Skeletal muscle cell (primary cell): ENCODE measurements around the gene MRPL40.

ENCODE experiments used
- DNase-seq: peaks from one replicate; pipeline ENCODE4 v3.0.0-alpha.2; 2010; ENCODE audit warnings: low read depth
- H3K4me3 ChIP-seq: 2 replicates; pipeline ENCODE4 v1.5.1; 2011; ENCODE audit warnings: low read depth, mild to moderate bottlenecking, control low read depth, low read length, moderate library complexity

The MRPL40 gene

DNA sequence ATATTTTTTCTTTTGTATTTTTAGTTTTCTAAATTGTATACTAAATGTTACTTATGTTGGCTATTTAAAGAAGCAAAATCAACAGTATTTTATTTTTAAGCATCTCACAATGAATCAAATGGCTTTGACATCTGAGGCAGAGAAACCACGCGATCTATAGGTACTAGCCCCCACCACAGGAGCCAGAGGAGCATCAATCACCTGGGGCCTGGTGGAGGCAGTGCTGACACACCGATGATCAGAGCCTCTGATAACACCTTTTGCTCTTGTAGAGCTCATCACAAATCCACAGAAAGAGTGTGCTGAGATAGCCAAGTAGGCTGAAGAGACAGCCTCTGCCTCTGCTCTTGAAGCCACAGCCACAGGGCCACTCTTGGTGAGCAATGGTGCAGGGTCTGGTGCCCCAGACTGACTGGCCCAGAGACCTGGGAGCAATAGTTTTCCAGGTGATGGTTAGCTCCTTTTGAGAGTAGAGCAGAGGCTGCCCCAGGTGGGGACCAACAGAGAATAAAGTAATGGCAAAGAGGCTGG, 26.0 kb upstream of the MRPL40 start:
- DNase-seq, result no peak
- H3K4me3 ChIP-seq, result no peak overlapping the region

DNA sequence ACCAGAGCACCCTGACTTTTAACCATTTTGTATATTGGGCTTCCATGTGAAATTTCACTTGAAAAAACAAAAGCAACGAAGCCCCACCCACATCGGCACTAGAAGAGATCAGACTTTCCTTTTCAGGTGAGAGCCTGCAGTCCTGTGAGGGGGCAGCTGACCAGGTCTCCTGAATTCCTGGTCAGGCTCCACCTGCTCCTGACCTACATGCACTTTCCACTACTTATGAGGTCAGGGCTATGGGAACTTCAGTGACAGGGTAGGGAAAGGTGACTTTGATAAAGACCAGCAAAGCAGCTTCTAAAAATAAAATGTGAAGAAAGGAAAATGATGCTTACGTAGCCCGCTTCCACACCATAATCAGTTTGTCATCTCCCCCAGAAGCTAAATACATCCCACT, 25.5 kb upstream of the MRPL40 start:
- H3K4me3 ChIP-seq, result no peak overlapping the region
- no peak for DNase-seq

DNA sequence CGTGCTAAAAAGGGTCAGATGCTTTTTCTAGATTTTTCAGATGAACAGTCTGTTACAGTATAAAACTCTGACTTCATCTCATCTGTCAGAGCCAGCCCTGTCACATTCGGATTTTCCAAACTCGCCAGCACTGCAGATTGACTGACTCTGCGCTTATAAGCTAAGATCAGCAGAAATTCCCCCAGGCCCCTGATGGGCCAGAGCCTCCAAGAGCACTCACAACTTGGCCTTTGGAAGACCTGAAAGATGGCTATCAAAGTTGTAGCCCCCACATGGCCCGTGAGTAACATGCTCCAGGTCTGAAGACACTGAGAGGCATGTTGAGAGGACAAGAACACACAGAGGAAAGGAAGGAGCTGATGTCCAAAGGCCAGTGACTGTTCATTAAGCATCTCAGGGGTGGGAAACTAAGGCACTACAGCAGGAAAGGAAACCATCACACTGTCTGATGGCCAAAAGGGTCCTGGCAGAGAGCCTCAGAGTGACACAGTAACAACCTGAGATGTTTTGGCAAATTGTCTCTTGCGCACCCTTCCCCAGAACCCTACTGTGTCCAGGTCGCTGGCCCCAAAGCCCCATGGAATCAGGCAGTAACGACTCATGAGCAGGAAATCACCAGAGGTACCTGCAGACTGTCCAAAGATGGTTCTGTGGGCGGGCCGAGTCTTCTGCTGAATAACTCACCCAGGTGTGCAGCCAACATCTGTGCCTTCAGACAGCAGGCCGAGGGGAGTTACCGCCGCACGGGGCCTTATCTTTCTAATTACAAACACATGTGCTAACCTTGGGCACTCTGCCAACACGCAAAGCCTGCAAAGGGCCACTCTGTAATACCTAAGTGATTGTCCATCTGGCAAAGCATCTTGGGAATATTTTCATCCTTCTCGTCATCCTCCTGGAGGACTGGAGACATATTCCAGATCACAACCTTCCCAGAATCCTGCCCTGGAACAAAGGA, 24.4 kb upstream of the MRPL40 start:
- no peak for DNase-seq
- no peak overlapping the region for H3K4me3 ChIP-seq

DNA sequence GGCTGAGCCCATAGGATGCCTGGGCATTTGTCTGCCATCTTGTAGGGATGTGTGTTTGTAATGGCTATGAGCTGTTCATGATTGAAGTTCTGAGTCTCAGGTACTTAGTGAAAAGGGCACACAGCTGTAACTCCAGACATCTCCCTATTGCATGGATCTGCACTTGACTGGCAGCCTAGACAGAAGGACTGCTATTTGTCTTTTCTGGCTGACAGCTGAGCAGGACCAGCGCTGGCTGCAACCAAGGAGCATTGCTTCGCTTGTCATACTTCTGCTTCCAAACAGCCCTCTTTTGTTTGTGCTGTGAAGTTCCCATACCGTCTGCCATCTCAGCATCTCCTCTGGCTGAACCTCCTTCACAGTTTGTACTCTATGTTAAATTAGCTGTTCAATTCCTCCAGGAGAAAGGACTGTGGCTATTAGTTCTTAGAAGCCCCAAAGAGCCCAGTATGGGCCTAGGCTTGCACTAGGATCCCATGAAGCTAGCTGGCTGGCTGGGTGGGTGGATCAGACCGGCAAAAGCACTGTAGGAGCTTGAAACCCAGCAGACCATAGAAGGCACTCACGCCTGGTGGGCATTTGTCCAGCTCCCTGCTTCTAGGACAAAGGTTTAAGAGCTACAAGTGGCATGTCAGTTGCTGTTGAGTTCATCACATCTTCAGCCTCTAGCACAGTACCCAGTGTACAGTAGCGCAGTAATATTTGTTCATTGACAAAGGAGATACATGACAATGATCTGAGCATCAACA, 21.2 kb upstream of the MRPL40 start:
- no peak overlapping the region for H3K4me3 ChIP-seq
- no peak for DNase-seq

DNA sequence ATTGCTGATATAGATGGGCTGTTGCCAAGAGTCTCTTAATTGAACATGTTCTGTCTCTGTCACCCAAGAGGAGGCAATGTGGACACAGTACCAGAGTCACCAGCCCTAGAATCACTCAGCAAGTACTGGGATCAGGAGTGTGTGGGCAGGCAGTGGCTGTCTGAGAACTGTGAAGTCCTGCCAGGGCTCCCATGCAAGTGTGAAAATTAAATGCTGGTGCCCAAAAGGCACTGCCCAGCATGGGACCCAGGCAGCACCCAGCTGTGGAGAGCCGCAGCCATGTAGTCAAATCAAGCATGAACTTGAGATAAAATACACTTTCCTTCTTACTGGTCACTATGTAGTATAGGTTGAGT, 20.7 kb upstream of the MRPL40 start:
- H3K4me3 ChIP-seq, result no peak overlapping the region
- no peak for DNase-seq

DNA sequence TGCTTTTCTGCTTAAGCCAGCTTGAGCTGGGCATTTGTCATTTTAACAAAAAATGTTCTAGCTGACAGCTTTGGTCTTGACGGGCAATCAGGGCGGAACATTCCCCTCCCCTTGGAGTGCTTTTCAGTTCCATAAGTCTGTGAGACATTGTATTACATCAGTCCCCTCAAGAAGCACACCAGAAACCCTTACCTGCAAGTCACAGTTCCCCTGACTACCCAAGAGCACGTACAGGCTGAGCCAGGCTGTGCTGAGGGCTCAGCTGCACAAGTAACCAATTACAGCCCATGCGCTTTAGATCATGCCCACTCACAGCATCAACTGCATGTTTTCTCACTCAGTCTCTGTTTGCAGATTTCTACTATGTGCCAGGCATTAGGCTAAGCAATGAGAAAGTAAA, 19.9 kb upstream of the MRPL40 start:
- no peak overlapping the region for H3K4me3 ChIP-seq
- no peak for DNase-seq

DNA sequence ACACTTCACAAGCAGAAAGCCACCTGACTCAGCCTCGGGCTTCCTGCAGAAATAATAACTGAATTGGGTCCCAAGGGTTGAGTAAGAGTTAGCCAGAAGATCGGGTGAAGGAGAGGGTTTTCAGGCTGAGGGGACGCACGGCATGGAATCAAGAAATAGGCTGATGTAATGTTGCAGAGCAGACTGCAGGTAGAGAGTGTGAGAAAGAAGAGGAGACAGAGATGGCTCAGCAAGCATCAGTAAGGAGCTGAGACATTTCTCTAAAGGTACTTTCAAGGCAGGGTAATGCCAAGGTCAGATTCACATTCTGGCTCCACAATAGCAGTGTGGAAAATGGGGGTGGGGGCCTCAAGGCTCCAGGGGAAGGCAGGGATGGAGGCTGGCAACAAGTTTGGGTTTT, 19.4 kb upstream of the MRPL40 start:
- H3K4me3 ChIP-seq, result no peak overlapping the region
- DNase-seq, result no peak

DNA sequence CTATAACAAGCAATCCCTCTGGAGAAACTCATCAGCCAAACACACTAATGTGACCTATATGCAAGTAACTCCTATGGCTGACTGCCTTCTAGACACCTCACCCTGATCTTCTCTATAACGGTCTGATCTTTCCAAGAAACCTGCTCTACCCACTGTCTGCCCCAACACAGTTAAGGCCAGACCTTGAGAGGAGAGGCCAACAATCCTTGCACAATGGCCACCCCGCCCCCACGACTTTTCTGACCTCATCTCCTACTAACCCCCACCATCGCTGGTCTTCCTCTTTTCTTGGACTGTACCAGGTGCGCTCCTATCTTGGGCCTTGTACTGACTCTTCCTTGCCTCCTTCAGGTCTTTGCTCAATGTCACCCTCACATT, 13.3 kb upstream of the MRPL40 start:
- H3K4me3 ChIP-seq, result no peak overlapping the region
- DNase-seq, result no peak

DNA sequence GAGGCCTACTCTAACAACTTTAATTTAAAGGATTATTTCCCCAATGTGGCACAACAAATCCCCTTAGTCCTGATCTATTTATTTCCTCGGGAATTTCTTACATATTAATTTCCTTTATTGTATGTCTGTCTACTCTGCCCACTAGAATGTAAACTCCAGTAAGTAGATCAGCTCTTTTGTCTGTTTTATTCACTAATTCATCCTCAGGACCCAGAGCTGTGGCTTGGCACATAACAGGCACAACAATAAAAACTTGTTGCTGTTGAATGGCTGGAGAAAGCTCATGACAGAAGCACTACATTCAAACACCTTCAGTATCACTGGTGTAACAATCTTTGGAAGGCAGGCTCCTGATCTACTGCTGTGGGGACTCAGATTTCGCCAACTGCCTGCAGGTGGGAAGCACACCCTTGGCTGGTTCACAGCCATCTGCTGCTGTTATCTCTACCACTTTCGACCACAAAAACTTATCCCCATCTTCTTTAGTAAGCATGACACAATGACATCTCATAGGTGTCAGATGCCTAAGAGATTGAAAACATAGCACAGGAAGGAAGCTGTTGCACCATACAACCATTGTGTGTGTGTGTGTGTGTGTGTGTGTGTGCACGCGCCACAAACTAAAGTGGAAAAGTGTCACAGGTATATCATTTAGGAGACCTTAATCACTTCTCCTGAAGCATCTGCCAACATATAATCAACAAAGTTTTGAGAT, 12.7 kb upstream of the MRPL40 start:
- no peak overlapping the region for H3K4me3 ChIP-seq
- no peak for DNase-seq

DNA sequence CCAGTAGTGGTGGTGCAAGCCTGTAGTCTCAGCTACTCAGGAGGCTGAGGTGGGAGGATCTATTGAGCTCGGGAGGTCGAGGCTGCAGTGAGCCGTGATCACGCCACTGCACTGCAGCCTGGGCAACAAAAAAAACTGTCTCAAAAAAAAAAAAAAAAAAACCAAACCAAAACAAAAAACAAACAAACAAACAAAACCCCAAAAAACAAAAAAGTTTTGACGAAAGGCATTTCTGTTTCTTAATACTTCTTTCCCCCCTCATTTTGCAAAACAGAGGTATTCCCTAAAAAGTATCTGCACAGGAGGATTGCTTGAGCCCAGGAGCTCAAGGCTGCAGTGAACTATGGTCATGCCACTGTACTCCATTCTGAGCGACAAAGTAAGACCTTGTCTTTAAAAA, 12.0 kb upstream of the MRPL40 start:
- no peak for DNase-seq
- H3K4me3 ChIP-seq, result no peak overlapping the region

DNA sequence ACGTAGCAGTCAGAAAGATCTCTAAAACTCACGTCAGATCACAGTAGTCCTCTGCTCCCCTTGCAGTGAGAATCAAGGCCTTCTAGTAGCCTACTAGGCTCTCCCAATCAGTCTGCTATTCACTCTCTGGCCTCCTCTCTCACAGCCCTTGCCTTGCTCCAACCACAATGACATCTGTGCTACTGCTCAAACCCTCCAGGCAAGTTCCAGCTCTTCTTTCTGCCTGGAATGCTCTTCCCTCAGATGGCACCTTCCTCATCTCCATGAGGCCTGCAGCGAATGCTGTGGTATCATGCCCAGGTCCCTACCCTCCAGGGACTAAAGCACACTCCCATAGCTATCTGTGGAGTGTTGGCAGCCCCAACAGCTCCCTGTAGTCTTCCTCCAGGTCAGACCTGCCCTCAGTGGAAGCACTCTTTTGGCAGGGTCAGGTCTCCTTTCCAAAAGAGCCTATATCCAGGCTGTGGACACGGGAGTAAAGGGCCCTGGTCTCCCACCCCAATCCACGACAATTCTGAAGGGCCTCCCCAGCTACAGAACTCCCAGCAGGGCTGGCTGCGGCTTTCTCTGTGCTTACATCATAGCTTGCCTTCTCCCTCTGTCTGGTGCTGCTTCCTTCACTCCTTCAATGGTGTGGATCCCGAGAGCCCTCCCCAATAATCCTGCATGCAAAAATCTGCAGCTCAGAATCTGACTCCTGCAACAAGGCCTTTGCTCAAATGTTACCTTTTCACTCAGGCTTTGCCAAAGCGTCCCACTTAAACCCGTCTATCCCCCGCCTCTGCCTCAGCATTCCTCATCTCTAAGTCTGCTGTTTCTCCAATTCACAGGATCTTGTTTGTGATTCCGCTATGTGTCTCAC, 9.7 kb upstream of the MRPL40 start:
- H3K4me3 ChIP-seq, result no peak overlapping the region
- DNase-seq, result no peak

DNA sequence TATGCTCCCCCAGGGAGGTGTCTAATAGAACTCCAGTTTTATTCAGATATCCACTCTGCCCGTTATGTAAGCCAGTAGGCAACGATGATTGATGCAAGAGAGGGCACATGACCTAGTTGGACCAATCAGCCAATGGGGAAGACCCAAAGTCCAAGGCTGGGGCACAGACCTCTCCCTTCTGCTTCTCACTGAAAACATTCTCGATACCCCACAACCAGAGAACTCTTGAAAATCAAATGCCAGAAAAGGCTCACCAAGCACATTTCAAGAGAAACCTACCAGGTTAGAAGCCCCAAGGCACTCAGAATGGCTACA, 8.2 kb upstream of the MRPL40 start:
- H3K4me3 ChIP-seq, result no peak overlapping the region
- no peak for DNase-seq

DNA sequence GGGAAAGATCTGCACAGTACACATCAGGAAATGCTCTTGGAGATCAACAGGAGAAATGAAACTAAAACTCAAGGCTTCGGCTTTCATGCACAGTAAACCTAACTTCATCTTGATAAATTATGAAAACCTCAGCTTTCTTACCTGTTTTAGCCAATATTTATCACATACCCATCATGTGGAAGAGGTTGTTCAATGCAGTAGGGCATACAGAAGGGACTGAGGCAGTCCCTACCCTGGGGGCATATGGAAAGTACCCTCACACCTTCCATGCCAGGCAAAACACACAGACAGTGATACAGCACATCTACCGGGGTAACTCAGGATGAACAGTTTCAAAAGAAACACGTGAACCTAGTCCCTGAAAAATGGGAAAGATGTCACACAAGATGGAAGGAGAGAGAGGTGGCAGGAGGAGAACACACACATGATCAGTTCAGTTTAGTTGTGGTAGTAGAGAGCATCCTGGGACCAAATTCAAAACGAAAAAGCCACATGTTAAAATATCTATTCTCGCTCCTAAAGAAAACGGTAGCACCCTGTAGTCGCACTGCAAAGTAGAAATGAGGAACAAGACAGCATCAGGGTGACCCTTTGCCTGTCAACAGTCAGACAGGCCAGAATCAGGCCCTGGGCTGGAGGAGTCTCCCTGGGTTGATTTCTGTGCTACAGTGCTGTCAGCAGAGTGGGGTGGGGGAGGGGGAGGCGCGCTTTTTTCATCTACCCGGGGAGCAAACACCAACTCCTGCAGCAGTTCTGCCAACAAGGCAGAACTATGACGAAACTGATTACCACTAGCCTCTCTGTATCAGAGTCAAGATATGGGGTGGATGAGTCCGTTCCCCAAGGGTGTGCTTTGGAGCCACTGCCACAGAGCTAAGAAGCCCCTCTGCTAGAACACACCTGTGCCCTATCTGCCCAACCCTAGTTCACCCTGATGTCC, 2.1 kb upstream of the MRPL40 start:
- DNase-seq, result peak; percentile 54
- H3K4me3 ChIP-seq, result peak overlapping the region; percentile 89

DNA sequence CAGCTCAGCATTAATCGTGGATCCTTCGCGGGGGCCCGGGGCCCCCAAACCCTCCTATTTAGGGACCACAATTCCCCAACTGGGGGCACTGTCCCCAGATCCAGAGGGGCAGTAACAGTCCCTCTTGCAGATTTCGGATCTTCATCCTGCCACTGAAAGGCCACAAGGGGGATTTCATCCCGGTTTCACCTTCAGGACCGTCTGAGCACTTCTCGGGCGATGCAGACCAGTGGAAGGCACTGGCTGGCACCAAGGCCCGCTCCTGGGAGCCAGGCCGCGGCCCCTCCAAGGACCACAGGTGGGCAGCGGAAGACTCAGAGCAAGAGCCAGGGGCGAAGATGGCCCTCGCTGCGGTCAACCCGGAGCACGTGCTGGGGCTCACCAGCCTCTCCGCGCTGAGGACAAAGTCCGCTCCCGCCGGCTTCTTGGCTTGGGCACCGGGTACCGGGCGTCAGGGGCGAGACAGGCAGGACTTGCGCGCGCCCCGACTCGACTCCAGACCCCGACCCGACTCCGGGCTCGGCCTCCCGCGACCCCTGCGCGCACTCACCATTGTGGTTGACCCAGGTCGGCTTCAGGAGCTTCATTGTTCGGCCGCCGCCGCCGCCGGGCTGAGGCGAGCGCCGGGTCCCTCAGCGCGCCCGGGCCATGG, 1.3 kb upstream of the MRPL40 start:
- DNase-seq, result no peak
- peak overlapping the region; percentile 89 for H3K4me3 ChIP-seq

DNA sequence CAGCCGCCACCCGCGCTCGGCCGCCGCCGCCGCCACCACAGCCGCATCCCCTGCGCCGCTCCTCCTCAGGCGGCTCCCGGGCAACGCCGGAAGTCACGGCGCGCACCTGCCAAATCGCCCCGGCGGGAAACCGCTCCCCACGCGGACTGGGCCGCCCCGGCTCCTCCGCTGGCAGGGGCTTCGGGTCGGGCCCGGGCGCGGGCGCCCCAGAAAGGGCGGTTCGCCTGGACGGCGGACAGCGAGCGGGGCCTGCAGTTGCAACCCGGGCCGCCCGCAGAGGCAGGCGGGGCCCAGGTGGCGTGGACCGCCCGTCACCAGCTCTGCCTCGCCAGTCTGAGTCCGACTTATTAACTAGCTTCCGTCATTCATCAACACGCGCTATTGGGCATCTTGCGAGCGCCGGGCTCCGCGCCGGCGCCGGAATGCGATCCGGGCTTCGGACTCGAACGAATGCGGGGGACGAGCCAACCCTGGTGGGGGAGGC, 654 bp upstream of the MRPL40 start, which contains the start of gene HIRA:
Gene HIRA, minus strand, starts transcription at position 85 of the 484 bp plus-strand sequence. CDS start 257 bp downstream, outside the sequence.
- H3K4me3 ChIP-seq, result peak within 1 kb of the TSS; percentile 89
- DNase-seq, result peak; percentile 19

DNA sequence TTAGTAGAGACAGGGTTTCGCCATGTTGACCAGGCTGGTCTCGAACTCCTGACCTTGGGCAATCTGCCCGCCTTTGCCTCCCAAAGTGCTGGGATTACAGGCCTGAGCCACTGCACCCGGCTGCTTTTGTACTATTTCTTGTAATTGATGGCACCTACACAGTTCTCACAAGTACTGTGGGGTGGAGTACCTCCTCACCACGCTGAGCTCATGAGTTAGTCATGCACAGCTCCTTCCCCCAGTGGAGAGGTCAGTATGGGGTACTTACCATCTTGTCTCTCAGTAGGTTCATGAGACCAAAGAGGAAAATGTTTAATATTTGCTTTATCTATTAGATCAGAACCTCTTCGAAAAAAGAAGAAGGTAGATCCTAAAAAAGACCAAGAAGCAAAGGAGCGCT, 2.1 kb downstream of the MRPL40 start:
- DNase-seq, result no peak

DNA sequence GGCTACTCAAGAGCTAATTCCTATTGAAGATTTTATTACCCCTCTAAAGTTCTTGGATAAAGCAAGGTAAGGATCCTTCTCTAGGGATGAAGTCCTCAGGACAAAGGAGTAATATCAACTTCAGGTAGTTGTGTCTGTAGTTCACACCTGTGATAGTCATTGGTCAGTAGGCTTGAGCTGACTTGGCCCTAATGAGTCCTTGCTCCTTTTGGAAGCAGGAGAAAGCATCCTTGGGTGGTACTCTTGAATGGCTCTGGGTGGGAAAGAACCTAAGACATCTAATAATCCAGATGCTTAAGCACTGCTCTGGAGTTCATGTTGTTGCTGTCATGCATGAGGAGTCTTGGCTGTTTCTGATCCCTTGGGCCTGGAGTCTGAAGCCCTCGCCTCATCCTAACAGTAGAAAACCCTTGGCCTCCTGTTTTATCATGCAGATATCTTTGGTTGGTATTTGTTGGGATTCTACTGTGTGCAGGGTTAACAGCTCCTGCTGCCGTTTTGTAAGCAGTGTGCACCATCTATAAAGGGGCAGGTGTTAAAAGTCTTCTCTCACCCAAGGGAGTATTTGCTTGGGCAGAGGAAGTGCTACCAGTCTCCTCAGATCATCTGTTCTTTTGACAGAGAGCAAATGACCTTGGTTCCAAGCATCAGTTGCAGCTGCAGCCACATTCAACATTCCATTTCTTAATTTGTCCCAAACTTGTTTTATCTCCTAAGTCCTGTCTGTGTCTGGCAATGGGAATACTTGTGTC, 2.7 kb downstream of the MRPL40 start:
- DNase-seq, result no peak
- H3K4me3 ChIP-seq, result no peak overlapping the region

More for the DNA sequence above, 2.1 kb downstream of the MRPL40 start:
- H3K4me3 ChIP-seq, result no peak overlapping the region
